ENCODE results near the gene MOGAT1.
"Not testable (repeated sequence)": the region's sequence is repeated elsewhere in the genome, so short reads cannot be mapped to it uniquely, and the experiment has no call there.

Gene MOGAT1

GRCh38 chr2:222733846-222734702 is 62.6 kb downstream of the MOGAT1 start:
- H3K4me3 ChIP-seq (ENCODE audit: low read depth, low read length), result no peak overlapping the region
- no peak for DNase-seq (ENCODE audit: low read depth)

DNA sequence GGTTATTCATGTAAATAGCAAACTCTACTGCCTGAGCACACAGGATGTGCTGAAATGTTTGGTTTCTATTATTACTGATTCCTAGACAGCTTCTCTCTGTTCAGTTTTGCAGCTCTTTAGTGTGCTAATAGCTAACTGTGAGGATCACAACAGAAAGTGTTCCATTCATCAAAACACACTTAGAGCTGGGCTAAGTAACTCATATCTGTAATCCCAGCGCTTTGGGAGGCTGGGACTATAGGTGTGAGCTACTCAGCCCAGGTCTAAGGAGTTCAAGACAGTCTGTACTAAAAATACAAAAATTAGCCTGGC is 63.2 kb downstream of the MOGAT1 start:
- no peak for DNase-seq (ENCODE audit: low read depth)
- no peak overlapping the region for H3K4me3 ChIP-seq (ENCODE audit: low read depth, low read length)

DNA sequence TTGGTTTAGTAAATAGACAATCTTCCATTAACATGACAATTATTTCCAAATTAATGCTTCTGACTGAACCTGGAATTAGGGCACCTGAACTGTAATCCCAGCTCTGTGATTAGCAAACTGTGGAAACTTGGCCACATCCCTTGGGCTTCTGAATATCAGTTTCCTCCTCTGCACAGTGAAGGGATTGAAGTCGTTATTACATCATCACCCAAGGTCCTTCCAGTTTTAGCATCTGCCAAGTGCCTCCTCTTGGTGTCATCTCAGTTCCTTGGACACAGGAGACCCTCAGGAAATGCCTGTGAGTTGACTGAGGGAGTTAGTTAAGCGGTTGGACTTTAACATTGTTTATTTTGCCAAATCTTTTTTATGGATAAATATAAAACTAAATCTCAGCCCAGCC is 64.8 kb downstream of the MOGAT1 start:
- no peak overlapping the region for H3K4me3 ChIP-seq (ENCODE audit: low read depth, low read length)
- DNase-seq (ENCODE audit: low read depth), result no peak

GRCh38 chr2:222736924-222737323 is 65.5 kb downstream of the MOGAT1 start:
- no peak for DNase-seq (ENCODE audit: low read depth)

DNA sequence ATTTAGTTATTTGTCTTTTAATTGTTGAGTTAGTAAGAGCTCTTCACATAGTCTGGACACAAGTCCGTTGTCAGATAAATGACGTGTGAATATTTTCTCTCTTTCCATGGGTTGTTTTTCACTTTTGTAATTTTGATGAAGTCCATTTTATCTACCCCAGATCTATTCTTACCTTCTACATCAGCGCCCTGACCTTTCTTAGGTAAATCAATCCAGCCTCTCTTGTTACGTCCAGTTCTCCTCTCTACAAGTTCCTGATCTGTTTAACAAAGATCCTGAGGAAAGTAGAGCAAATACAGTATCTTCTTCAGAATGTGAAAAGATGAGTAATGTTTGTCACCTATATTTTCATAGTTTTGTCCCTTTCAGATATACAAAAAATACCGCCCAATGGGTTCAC is 66.9 kb downstream of the MOGAT1 start:
- DNase-seq (ENCODE audit: low read depth), result no peak
- no peak overlapping the region for H3K4me3 ChIP-seq (ENCODE audit: low read depth, low read length)

More at GRCh38 chr2:222736924-222737323, 65.5 kb downstream of the MOGAT1 start:
- no peak overlapping the region for H3K4me3 ChIP-seq (ENCODE audit: low read depth, low read length)

- DNase-seq (ENCODE audit: low read depth), result no peak
- no peak overlapping the region for H3K4me3 ChIP-seq (ENCODE audit: low read depth, low read length)
Observed at GRCh38 chr2:222738809-222739208, 67.4 kb downstream of the MOGAT1 start.

DNA sequence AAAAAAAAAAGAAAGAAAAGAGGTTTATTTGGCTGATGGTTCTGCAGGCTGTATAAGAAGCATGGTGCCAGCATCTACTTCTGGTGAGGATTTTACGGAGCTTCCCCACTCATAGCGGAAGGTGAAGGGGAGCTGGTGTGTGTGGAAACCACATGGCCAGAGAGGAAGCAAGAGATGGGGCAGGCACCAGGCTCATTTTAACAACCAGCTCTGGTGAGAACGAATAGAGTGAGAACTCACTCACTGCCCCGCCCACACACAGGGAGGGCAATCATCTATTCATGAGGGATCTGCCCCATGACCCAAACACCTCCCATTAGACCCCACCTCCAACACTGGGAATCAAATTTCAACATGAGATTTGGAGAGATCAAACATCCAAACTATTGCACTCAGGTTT is 68.5 kb downstream of the MOGAT1 start:
- no peak overlapping the region for H3K4me3 ChIP-seq (ENCODE audit: low read depth, low read length)
- no peak for DNase-seq (ENCODE audit: low read depth)

DNA sequence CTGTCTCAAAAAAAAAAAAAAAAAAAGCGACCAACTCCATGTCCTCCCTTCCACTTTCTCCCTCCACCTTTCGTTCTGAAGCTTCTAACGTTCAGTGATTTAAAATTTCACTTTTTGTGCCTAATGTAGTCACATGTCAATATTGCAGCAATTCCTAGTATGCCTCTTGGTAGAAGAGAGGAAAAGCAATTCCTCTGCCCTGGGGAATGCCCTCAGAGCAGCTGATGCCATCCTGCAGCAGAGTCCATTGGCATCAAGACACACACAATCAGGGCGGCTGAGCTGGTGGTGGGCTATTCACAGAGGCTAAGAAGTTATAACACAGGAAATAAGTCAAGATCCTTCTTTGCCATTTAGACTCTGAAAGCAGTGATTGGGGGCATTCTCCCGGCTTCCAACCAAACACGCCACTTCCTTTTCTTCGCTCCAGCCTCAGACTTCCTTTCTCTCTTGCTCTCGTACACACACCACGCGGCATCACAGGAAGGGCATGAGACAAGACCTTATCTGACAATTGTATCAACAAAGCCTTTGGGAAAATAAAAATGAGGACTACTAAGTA is 71.9 kb downstream of the MOGAT1 start:
- H3K4me3 ChIP-seq (ENCODE audit: low read depth, low read length), result no peak overlapping the region

GRCh38 chr2:222745836-222746559 is 74.5 kb downstream of the MOGAT1 start:
- no peak overlapping the region for H3K4me3 ChIP-seq (ENCODE audit: low read depth, low read length)
- no peak for DNase-seq (ENCODE audit: low read depth)

More for the DNA sequence above, 71.9 kb downstream of the MOGAT1 start:
- no peak for DNase-seq (ENCODE audit: low read depth)

DNA sequence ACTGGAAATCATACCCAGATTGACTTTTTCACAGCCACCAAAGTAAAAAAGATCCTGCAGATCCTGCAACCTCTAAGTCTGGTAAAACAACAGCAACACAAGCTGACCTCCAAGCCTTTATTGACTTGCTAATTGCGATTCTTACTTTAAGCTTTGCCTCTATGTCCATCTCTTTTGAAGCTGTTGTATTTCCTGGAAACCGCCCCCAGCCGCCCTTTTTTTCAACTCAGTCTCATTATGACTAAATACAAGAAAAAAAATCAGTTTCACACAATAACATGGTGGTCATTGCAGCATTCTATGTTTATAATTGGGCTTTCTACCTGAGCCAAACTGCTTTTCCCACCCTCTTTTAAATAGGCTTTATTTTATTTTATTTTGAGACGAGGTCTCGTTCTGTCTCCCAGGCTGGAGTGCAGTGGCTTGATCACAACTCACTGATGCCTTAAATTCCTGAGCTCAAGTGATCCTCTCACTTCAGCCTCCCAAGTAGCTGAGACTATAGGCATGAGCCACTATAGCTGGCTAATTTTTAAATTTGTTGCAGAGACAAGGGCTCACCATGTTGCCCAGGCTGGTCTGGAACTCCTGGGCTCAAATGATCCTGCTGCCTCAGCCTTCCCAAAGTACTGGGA is 76.2 kb downstream of the MOGAT1 start:
- DNase-seq (ENCODE audit: low read depth), result no peak
- no peak overlapping the region for H3K4me3 ChIP-seq (ENCODE audit: low read depth, low read length)

DNA sequence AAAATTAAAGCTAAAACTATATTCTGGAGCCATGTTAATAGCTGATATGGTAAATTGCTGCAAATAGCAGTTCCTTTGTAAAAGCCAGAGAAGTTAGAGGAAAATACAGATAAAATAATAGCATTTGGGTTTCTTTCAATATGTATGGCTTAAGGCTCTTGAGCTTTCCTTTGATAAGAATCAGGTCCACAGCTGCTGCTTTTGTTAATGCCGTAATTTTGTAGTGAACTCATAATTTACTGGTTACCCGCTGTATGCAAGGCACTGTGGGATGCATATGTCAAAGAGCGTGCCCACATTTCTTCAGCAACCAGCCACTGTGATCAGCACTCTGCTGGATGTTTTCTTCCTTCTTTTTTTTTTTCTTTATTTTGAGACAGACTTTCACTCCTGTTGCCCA is 79.1 kb downstream of the MOGAT1 start:
- no peak for DNase-seq (ENCODE audit: low read depth)

DNA sequence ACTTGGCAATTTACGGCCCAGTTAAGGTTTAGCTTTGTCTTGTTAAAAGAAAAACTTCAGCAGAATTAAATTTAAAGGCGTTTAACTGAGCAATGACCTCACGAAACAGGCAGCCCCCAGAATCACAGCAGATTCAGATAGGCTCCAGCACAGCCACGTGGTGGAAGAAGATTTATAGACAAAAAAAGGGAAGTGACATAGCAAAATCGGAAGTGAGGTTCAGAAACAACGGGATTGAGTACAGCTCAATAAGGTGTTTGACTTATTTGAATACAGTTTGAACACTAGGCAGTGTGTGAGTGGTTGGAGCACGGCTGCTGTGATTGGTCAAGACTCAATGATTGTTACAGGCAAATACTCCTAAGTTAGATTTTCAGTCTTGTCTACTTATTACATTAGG is 79.8 kb downstream of the MOGAT1 start:
- no peak for DNase-seq (ENCODE audit: low read depth)
- no peak overlapping the region for H3K4me3 ChIP-seq (ENCODE audit: low read depth, low read length)

More for the DNA sequence above, 79.1 kb downstream of the MOGAT1 start:
- H3K4me3 ChIP-seq (ENCODE audit: low read depth, low read length), result no peak overlapping the region

DNA sequence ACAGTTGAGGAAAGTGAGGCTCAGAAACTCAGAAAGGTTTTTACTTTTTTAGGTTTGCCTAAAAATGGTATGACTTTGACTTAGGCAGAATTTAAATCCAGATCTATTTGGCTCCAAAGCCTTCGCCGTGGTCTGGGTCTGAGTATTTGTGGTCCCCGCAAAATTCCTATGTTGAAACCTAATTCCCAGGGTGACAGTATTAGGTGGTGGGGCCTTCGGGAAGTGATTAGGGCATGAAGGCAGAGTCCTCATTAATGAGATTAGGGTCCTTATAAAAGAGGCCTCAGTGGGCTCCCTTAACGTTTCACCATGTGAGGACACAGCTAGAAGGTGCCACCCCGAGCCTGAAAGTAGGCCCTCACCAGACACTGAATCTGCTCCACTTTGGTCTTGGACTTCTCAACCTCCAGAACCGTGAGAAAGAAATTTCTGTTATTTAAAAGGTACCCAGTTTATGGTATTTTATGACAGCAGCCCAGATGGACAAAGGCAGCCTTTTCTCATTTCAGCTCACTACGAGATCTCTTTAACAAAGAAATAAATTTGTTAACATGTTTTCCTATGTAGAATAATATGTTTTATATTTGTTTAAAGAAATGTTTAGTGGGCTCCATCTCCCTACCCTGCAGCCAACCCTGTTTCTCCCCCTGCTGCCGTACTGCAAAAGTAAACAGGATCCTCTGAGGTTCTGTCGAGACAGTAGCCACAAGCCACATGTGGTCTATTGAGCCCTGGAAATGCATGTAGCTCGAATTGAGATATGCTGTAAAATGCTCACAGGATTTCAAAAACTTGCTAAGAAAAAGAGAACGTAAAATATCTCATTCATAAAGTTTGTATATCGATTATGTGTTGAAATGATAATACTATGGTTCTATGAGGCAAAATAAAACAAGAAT is 80.6 kb downstream of the MOGAT1 start:
- DNase-seq (ENCODE audit: low read depth), result no peak
- H3K4me3 ChIP-seq (ENCODE audit: low read depth, low read length), result no peak overlapping the region

- no peak overlapping the region for H3K4me3 ChIP-seq (ENCODE audit: low read depth, low read length)
- no peak for DNase-seq (ENCODE audit: low read depth)
Observed at GRCh38 chr2:222752746-222753145, 81.3 kb downstream of the MOGAT1 start.

- peak; percentile 70 for DNase-seq (ENCODE audit: low read depth)
Observed at GRCh38 chr2:222753251-222753824, 81.9 kb downstream of the MOGAT1 start.

DNA sequence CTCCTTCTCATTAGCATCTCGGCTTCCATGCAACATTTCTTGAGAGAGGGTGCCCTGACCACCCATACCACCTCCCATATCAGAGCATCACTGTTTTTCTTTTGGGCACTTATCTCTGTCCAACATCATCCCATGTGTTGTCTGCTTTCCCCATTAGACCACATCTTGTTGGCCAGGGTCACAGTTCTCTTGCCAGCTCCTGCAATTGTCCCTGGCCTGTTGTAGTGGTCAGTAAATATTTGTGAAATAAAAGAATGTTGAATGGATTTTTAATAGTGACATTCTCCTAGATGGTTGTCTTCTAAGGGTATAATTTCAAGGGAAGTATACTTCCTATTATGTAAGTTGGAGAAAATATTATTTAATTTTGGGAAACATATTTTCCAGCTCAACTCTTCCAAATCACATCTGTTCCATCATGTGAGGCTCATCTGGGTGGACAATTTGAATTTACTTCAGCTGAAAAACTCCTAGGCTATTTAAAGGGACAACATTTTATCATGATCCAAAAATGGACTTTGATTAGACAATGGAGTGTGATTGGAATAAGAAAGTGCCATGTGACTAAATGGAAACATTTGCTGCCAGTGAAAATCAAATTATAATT is 83.0 kb downstream of the MOGAT1 start:
- no peak overlapping the region for H3K4me3 ChIP-seq (ENCODE audit: low read depth, low read length)
- no peak for DNase-seq (ENCODE audit: low read depth)

More at GRCh38 chr2:222753251-222753824, 81.9 kb downstream of the MOGAT1 start:
- no peak overlapping the region for H3K4me3 ChIP-seq (ENCODE audit: low read depth, low read length)

DNA sequence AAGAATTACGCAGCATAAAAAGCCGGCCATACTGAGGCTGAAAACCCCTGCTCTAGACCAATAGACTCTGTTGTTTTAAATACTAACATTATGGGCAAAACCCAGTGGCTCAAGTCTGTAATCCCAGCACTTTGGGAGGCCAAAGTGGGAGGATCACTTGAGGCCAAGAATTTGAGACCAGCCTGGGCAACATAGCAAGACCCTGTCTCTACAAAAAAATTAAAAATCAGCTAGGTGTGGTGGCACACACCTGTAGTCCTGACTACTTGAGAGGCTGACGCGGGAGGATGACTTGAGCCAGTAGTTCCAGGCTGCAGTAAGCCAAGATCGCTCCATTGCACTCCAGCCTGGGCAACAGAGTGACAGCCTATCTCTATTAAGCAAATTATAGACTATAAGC is 84.1 kb downstream of the MOGAT1 start:
- not testable (repeated sequence) for H3K4me3 ChIP-seq (ENCODE audit: low read depth, low read length); DNase-seq (ENCODE audit: low read depth)

- H3K4me3 ChIP-seq (ENCODE audit: low read depth, low read length), result no peak overlapping the region
- DNase-seq (ENCODE audit: low read depth), result no peak
Observed at GRCh38 chr2:222756362-222756831, 84.9 kb downstream of the MOGAT1 start.
